GM21717 (cell line): ENCODE data around the gene SH3D19.
"Not testable (repeated sequence)": the region's sequence is repeated elsewhere in the genome, so short reads cannot be mapped to it uniquely, and the experiment has no call there.

Experiments used
- ATAC-seq: cut with Tn5 transposase; IDR thresholded peaks from one replicate; pipeline ENCODE4 v1.9.1; 2021; ENCODE audit warnings: mild to moderate bottlenecking, moderate library complexity; ENCODE audit not compliant: unreplicated experiment

The SH3D19 gene

DNA sequence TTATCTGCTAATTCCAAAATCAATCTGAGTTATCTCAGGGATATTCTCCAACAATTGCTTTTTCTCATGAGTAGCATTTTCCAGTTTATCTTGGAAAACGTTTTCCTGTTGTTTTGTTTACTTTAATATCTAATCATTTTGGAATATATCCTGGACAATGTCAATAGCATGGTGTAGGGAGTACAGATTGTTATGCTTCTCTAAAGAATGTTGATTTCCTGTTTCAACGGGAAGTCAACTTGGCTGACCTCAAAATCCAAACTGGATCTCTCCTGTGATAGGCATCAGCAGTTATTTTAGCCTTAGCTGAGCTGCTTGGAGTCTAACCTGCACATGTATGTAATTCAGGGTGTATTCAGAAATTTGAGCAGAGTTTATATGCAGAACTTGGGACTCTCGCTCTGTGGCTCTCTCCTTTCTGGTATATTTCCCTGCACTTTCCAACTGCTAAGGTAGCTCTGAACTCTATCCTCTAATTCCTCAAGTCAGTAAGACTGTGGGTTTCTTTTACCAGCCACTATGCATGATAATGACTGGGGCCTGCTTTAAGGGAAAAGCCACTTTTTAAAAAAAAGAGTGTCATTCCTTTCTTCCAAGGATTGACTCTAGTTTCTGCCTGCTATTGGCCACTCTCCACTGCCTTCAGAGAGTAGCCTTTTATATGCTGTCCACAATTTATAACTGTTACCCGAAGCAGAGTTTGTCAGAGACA is 40.7 kb downstream of the SH3D19 start:
- ATAC-seq, result no peak

DNA sequence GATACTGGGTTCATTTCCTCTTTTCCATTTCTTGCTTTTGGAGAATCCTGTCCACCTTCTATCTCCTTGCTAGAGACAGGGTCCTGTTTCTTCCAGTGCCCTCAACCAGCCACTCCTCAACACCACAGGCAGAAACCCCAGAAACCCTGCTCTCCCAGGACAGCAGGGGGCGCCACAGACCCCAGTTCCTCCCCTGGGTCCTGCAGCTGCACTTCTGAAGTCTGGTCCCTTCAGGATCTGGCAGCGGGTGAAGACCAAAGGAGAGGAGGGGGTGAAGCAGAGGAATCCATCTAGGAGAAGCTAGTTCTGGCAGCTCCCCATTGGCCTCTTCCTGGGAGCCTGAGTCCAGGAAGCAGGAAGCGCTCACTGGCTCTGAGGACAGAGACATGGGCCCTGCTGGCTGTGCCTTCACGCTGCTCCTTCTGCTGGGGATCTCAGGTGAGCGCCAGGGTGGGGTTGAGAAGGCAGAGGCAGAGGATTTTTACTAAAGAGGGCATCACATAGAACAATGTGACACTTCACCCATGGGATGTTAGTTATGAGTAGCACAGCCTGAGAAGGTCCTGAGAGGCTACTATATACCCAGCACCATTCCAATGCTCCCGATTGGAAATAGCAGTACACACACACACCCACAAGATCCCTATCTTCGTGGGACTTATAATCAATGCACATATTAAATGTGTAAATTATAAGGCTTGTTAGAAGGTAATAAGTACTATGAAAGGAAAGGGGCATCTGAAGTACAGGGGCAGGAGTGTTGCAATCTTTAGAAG is 48.4 kb downstream of the SH3D19 start, which contains the start of gene PRSS48:
Gene PRSS48, plus strand, starts transcription at position 375 of the 776 bp plus-strand sequence. Its CDS starts 12 bp downstream, at position 387.
- no peak for ATAC-seq

DNA sequence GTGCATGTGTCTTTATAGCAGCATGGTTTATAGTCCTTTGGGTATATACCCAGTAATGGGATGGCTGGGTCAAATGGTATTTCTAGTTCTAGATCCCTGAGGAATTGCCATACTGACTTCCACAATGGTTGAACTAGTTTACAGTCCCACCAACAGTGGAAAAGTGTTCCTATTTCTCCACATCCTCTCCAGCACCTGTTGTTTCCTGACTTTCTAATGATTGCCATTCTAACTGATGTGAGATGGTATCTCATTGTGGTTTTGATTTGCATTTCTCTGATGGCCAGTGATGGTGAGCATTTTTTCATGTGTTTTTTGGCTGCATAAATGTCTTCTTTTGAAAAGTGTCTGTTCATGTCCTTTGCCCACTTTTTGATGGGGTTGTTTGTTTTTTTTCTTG is 56.5 kb downstream of the SH3D19 start:
- ATAC-seq, result not testable (repeated sequence)

DNA sequence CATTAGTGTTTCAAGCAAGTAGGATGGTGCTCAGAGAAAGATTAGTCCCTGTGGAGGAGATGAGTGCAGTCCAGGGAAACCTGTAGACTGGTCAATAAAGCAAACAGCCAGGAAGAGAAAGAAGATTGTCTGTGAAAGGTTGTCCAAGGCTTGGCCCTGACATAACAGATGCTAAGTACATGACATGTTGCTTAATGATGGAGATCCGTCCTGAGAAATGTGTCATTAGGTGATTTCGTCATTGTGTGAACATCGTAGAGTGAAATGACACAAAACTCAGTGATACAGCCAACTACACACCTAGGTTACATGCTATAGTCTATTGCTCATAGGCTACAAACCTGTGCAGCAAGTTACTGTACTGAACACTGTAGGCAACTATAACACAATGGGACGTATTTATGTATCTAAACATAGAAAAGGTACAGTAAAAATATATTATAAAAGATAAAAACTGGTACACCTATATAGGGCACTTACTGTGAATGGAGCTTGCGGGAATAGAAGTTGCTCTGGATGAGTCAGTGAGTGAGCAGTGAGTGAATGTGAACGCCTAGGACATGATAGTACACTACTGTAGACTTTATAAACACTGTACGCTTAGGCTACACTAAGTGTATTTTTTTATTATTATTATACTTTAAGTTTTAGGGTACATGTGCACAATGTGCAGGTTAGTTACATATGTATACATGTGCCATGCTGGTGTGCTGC is 57.4 kb downstream of the SH3D19 start:
- ATAC-seq, result no peak

DNA sequence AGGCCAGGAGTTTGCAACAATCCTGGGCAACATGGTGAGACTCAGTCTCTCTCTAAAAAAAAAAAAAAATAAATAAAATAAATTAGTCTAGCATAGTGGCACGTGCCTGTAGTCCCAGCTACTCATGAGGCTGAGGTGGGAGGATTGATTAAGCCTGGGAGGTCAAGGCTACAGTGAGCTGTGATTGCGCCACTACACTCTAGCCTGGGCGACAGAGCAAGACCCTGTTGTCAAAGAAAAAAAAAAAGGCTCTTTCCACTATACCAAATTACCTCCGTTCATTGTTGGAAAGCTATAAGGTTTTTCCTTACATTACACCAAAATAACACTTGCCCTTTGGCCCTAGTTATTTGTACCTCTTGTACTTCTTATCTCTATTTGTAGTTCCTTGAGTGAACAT is 58.3 kb downstream of the SH3D19 start:
- no peak for ATAC-seq

DNA sequence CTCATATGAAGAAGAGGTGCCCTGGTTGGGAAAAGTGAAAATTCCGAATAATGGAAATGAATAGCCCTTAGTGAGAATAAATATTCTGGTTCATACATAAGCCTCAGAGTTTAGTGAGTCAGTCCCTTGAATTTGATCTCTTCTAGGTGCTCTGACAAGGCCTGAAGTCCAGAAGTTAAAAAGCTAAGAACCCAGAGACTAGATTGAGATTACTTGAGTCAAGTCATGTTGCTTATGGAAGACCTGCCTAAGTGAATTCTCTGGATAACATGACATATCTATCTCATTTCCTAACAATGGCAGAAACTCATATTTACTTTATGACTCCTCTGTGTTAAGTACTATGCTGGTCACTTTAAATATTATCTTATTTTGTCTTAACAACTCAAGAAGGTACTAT is 58.9 kb downstream of the SH3D19 start:
- no peak for ATAC-seq

DNA sequence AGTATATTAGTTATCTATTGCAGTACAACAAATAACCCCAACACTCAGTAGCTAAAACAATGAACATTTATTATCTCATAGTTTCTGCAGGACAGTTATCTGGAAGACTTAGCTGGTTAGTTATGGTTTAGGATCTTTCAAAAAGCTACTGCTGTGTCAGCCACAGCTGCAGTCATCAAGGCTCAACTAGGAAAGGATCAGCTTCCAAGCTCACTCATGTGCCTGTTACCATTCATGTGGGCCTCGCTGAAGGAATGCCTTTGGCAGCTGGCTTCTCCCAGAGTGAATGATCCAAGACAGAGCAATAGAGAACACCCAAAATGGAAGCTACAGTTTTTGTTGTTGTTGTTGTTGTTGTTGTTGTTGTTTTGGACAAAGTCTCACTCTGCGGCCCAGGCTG is 62.0 kb downstream of the SH3D19 start:
- no peak for ATAC-seq

DNA sequence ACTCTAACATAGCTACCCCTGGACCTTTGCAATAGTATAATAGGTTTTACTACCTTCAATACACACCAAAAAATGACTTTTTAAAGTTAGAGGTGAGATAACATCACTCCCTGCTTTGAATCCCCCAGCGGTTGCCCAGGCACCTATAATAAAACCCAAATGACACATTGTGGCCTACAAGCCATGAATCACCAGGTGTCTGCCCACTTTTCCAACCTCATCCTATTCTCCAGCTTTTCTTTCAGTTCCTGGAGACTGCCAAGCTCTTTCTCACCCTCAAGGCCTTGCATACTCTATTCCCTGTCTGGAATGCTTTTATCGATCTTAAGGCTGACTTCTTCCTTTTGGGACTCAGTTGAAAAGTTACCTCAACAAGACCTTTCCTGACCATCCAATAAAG is 64.9 kb downstream of the SH3D19 start:
- ATAC-seq, result no peak

DNA sequence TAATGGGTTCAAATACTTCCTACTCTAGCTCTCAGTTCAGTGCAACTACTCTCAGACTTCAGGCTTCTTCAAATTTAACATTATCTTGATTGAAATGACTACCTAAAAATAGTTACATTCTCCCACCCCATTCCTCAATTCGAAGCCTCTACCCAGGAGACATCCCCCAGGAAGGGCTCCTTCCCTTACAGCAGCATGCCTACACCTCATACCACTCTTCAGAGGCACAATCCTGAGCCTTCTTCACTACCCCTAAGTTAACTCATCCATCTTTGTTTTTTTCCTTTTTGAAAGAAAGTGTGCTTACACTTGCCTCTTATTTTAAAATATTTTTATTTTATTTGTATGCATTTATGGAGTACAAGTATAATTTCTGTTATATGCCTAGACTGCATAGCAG is 65.7 kb downstream of the SH3D19 start:
- ATAC-seq, result no peak

DNA sequence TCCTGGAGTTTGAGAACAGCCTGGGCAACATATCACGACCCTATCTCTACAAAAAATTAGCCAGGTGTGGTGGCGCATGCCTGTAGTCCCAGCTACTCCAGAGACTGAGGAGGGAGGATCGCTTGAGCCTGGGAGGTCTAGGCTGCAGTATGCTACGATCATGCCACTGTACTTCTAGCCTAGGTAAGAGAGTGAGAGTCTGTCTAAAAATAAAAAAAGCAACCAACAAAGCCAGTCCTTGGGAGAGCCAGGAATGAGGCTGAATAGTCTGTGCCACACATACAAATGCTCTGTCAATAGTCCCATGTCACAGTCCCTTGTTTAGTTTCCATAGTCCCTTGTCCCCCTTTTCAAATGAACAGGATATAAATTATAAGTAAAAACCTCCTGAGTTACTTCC is 67.7 kb downstream of the SH3D19 start:
- ATAC-seq, result no peak

DNA sequence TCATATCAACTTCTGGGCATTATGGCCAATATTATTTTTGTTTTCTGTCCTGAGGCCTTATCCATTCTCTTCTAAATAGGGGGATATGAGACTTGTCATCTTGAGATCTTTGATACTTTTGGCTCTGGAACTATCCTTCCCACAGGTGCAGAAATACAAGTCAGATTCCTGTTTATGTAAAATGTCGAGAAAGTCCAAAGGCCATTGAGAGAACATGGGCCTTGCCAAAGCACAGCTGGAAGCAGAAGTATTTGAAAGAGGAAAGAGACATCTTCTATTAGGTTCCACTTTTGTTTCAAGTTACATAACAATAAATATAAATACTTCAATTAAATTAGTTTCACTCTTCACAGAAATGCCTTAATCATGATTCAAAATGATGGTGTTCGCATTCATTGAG is 69.3 kb downstream of the SH3D19 start:
- no peak for ATAC-seq

DNA sequence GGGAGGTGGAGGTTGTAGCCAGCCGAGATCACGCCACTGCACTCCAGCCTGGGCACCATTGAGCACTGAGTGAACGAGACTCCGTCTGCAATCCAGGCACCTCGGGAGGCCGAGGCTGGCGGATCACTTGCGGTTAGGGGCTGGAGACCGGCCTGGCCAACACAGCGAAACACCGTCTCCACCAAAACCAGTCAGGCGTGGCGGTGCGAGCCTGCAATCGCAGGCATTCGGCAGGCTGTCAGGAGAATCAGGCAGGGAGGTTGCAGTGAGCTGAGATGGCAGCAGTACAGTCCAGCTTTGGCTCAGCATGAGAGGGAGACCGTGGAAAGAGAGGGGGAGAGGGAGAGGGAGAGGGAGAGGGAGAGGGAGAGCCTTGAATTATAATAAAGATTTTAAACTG is 69.7 kb downstream of the SH3D19 start:
- ATAC-seq, result not testable (repeated sequence)

DNA sequence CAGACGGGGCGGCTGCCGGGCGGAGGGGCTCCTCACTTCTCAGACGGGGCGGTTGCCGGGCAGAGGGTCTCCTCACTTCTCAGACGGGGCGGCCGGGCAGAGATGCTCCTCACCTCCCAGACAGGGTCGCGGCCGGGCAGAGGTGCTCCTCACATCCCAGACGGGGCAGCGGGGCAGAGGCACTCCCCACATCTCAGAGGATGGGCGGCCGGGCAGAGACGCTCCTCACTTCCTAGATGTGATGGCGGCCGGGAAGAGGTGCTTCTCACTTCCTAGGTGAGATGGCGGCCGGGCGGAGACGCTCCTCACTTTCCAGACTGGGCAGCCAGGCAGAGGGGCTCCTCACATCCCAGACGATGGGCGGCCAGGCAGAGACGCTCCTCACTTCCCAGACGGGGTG is 70.2 kb downstream of the SH3D19 start:
- not testable (repeated sequence) for ATAC-seq

DNA sequence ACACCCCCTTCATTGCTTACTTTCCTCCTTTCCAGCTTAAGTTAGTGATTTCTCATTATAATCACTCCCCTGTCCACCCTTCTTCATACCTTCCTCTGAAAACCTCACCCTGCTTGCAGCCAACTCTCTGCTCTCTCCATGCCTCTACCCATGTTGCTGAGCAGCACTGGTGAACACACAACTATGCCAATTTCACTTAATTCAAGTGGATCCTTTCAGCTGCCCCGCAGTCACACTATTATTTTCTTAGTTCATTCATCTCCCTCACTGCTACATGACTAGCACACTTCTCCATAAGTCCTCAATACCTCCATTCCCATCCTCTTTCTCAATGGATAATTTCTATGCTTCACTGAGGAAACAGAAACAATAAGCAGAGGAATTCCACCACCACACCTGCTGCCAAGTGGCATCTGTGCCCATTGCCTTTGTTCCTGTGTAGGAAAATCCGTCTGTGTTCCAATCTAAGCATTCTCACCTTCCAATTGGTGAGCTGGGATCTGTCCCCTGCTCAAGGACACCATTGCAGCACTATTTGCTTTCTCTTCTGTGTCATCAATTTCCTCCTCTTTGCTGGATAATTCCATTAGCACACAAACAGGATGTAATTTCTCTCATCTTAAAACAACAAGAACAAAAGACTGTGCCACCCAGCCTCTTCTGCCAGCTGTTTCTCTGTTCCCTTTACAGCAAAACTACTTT is 73.7 kb downstream of the SH3D19 start:
- ATAC-seq, result no peak

DNA sequence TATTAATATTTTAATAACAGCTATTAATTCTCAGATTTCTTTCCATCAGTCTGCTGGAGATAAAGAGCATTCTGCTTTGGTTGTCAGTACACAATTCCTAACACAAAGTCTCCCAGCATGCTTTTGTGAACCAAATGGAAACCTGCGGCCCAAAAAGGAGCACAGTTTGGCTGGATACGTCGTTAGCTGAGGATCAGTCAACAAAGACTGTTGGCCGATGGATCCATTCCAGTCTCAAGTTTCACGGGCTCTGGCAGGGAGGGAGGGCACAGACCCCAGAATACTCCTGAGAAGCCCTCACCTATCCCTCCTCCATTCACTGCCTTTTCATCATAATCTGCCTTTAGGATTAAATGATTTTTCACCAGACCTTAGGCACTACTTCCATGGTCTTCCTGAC is 74.7 kb downstream of the SH3D19 start:
- no peak for ATAC-seq

DNA sequence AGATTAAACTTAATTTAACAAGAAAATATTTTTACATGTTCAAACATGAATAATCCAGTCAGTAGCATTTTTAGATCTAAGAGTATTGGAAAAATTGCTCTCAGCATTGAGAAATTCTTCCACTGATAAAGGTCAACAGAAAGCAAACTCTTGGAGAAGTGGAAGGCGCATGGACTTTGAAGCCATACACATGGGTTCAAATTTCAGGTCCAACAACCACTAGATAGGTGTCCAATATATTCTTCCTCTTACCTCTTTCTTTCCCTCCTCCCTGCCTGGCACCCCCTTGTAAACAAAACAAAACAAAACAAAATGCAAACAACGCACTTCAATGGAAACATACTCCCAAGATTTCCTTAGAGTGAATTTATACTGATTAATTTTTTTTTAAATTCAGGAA is 76.9 kb downstream of the SH3D19 start:
- ATAC-seq, result no peak

DNA sequence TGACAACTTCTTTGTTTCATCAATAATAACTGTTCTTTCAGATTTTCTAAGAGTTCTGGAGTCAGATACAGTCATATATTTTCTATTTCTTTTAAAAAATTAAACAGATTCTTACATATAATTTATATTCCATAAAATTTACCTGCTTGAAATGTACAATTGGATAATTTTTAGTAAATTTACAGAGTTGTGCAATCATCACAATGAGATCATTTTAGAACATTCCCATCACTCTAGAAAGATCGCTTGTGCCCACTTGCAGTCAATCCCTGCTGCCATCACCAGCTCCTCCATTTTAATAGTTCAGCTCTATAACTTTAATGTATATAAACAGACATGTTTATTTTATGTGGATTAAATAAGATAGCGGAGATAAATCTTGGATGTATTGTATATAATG is 78.0 kb downstream of the SH3D19 start:
- no peak for ATAC-seq

DNA sequence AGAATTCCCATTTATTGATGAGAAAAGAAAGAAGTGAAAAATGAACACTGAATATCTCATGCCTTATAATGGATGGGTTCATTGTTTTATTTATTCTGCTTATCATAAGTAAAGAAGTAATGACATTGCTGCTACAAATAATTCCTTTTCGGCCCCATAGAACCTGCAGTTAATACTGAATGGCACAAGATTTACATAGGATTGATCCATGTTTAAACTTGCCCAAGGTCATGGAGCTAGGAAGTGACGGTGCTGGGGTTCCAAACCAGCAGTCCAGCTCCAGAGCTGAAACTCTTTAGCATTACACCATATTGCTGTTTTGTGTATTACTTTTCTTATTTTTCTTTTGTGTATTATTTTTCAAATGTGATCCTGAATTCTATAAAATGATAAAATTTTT is 78.7 kb downstream of the SH3D19 start:
- no peak for ATAC-seq

DNA sequence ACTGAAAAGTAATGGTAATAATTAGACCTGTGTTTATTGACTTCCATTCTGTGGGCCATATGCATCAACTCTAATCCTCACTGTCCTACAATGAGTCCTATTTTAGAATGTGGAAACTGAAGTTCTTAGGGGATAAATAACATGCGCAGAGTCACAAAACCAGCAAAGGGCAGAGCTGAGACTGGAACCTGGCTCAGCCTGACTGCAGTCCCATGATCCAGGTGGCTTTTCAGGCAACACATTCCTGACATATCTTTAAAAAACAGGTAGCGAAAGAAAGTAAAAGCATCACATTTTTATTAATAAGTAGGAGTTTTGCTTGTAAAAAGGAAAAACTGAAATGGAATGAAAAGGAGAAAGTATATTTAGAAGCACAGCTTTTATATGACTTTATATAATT is 83.1 kb downstream of the SH3D19 start:
- ATAC-seq, result no peak

DNA sequence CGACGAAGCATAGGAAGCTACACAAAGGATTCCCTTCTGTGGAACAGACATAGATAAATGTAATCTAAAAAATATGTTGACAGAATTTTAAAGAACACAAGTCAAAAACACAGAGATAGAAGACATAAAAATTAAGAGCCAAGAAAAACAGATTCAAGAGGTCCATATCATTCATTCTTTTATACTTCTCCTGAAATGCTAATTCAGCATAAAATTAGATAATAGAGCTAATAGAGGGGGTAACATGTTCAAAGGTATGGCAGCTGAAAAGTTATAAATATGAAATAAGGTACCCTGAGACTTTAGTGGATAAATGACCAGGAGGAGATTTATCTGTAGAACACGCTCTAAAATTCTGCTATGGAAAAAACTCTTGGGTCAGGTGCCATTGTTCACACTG is 85.8 kb downstream of the SH3D19 start:
- no peak for ATAC-seq

DNA sequence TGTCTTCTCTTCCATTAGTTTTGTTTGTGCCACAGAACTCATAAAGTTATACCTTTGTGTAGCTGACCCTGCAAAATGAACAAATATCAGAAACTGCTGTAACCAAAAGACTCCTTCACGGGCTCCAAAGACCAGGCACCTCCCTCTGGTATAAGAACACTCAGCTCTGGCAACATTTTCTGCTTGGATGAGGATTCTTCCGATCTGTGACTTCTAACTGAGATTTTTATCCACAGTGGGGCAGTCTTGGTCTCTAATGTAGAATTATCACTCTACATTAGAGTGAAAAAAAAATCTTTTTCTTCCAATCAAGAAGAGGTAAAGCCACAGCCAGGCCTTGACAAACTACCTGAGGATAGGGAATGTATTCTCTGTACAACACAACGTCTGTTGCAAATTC is 86.9 kb downstream of the SH3D19 start:
- ATAC-seq, result no peak
